Ovary (tissue), 9 donors: ENCODE results near the gene CAMKMT. TPM values are rescaled to one million over a fixed set of nuclear protein-coding genes. Genes with fewer than 3 reads are reported as not detected.

Source experiments
- DNase-seq, 5 donors: peaks; one replicate each; pipeline ENCODE4 v3.0.0-alpha.2; 2019 to 2020
- H3K27ac ChIP-seq, 2 donors: fragments of 200-600 bp; one replicate each; pipeline versions ENCODE4 v1.5.1 to v1.8.0; 2019 to 2022
- H3K27me3 ChIP-seq: fragments of 200-600 bp; one replicate; pipeline ENCODE4 v1.8.0; 2022
- H3K36me3 ChIP-seq: fragments of 200-600 bp; sonication (generic); one replicate; pipeline ENCODE4 v1.5.1; 2019
- H3K4me1 ChIP-seq: one replicate; pipeline ENCODE4 v1.8.1; 2013; ENCODE audit warnings: mild to moderate bottlenecking, moderate library complexity; ENCODE audit not compliant: insufficient read depth
- H3K4me3 ChIP-seq: fragments of 200-600 bp; sonication (generic); one replicate; pipeline ENCODE4 v1.5.1; 2017
- H3K9me3 ChIP-seq, 2 donors: fragments of 200-600 bp in 1 of 2; sonication (generic) in 1 of 2; one replicate each; pipeline versions ENCODE4 v1.5.1 to v1.8.1; 2013 to 2019; ENCODE audit warnings: mild to moderate bottlenecking in 1 of 2, moderate library complexity in 1 of 2
- CTCF ChIP-seq, 3 donors: fragments of 450-650 bp in 2 of 3; fragments of 200-600 bp in 1 of 3; IDR thresholded peaks; one replicate each; pipeline versions ENCODE4 v1.5.1 to v1.8.0; 2016 to 2022; ENCODE audit warnings: antibody characterized with exemption in 3 of 3, mild to moderate bottlenecking in 1 of 3
- EP300 ChIP-seq: sonication (generic); formaldehyde crosslinking; IDR thresholded peaks from one replicate; pipeline ENCODE4 v1.6.1; 2017; ENCODE audit warnings: antibody characterized with exemption
- POLR2A ChIP-seq: fragments of 450-650 bp; IDR thresholded peaks from one replicate; pipeline ENCODE4 v1.6.1; 2017; ENCODE audit warnings: antibody characterized with exemption, mild to moderate bottlenecking, moderate library complexity
- WGBS, 3 donors: extraction: QIAGEN DNeasy Blood & Tissue Kit in 1 of 3; methylation state at CpG; one replicate each; pipeline versions ENCODE4 v1.1.5 to v1.1.7; 2013 to 2017; 5-methylcytosine and 5-hydroxymethylcytosine counted together
- intact Hi-C, 4 donors: fragments of 100-400 bp; cut with DNase I; formaldehyde crosslinking; loops; one replicate each; pipeline versions ENCODE4 v1.11.0 to v1.15.1; 2022 to 2023
- polyA plus RNA-seq, 2 donors: library from polyadenylated mRNA; stranded (reverse); fragments of 200-250 nt in 1 of 2; fragments of 350-450 nt in 1 of 2; fragmentation: Illumina TruSeq in 1 of 2; extraction: RNeasy Lipid Tissue Mini Kit (QIAGEN cat#74804) in 1 of 2; gene quantifications; one replicate each; pipeline ENCODE4 v1.2.3, GENCODE V29; 2013 to 2014
- total RNA-seq, 7 donors: library from RNA; depleted of rRNA in 2 of 7; stranded (reverse); fragments of >200 nt in 2 of 7; fragmentation: NEBNext Ultra II Directional in 3 of 7; extraction: Animal tissue kit (Norgen Biotek cat#: 25700) in 3 of 7; gene quantifications; one replicate each; pipeline versions ENCODE4 v1.1.0 to v1.2.4, GENCODE V29; 2016 to 2023
- donor health status: DM: no; HTN: no; CAD: no; lungs with moderate emphysema.
- donor health status: DM: no; HTN: no; CAD: no.
- donor health status: Bipolar disorder and iron deficiency.
- donor health status: DM: yes; HTN: yes; CAD: no.
- donor health status: DM: no; HTN: no; CAD: no.
- donor health status: DM: yes; HTN: yes; CAD: no.

The CAMKMT gene
- total and polyA plus RNA-seq, 9 donors: 3.5 to 10.7 (median 8.9) TPM

DNA sequence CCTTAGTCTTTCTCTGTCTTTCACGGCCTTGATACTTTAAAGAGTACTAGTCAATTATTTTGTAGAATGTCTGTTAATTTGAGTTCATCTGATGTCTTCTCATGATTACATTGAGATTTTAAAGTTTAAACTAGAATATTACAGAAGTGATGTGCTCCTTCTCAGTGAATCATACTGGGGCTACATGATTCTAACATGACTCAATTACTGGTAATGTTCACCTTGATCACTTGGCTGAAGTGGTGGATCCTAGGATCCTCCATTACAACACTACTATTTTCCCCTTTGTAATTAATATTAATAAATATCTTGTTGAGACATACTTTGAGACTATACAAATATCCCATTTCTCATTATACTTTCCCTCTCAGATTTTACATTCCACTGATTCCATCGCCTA is 148.5 kb downstream of the CAMKMT start:
- Histone ChIP-seq H3K4me1 (no peaks in the 10 kb centered on the region), H3K27ac (no peak overlapping the region), H3K4me3 (no peak overlapping the region), H3K9me3 (no peaks in the 10 kb centered on the region), H3K27me3 (no peaks in the 10 kb centered on the region), H3K36me3 (no peaks in the 10 kb centered on the region)
- intact Hi-C loops: no loop called here
- no peak for DNase-seq
- TF ChIP-seq POLR2A: no peak
- no peak for TF ChIP-seq EP300
- TF ChIP-seq CTCF (IDR thresholded peaks at IDR 0.05): no peak
- 94 to 99% (median 98%) methylated on average over 2 of the region's 2 CpGs for WGBS, 3 donors

DNA sequence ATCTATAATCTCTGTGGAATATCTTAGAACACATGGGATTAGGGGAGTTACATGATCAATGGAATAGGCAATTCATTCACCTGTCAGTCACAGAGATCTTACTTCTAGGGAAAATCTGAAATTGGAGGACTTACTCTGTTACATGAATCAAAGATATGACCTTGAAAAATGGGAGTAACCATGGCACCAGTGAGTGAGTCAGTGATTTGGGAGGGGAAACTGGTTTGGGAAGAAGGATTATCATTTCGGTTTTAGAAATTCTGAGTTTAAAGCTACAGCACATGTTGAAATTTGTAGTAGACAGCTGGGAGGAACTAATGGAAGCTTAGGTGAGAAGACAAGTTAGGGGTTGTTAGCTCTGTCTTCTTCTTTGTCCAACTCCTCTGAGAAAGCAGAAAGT is 153.7 kb downstream of the CAMKMT start:
- Histone ChIP-seq H3K27me3 (no peaks in the 10 kb centered on the region), H3K4me1 (no peaks in the 10 kb centered on the region), H3K27ac (no peak overlapping the region), H3K4me3 (no peak overlapping the region), H3K36me3 (no peaks in the 10 kb centered on the region), H3K9me3 (no peaks in the 10 kb centered on the region)
- 13 to 15% (median 14%) methylated on average over 1 of the region's 1 CpG for WGBS, 3 donors
- no peak for DNase-seq
- intact Hi-C loops: no loop called here
- TF ChIP-seq CTCF (IDR thresholded peaks at IDR 0.05) (no peak), POLR2A (no peak), EP300 (no peak)

DNA sequence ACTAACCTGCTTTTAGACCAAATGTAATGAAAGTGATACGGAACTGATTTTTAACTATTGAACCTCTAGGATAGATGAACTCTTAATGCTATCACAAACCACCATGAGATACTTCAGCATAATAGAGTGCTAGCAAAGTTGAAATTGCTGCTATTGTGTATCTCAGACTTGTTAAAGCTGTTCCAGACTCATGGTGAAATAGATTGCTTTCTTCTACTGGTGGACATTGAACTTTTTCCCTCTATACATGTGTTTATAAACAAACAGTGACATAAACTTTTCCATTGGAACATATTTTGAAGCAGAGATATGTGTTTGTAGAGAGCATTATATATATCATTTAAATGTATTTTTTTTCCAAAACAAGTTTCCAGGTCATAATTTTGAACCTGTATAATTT is 157.3 kb downstream of the CAMKMT start:
- intact Hi-C loops: no loop called here
- H3K9me3 ChIP-seq: peaks cover 0 to 3% of the 10 kb centered on the region in 2 donors
- WGBS, 3 donors: 92 to 98% (median 93%) methylated on average over 1 of the region's 1 CpG

DNA sequence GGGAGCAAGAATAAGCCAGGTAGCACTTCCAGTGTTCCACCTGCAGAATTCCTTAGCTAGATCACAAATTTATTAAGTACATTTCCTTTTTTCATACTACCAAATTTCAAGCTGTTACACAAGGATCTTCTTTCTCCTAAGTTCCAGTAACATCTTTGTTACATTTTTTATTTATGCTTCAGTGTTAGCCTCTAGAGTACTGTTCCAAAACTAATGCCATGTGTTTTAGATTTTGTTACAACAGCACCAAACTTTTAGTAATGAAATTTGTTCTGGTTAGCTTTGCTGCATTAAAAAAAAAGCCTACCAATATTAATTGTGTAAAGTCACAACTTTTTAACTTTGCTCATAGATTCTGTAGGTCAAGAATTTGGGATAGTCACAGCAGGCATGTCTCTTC is 161.1 kb downstream of the CAMKMT start:
- intact Hi-C loops: no loop called here
- no peak overlapping the region for H3K27ac ChIP-seq
- H3K36me3 ChIP-seq: no peaks in the 10 kb centered on the region
- H3K4me3 ChIP-seq: no peak overlapping the region
- peaks cover 0 to 3% of the 10 kb centered on the region in 2 donors for H3K9me3 ChIP-seq
- H3K4me1 ChIP-seq: no peaks in the 10 kb centered on the region
- DNase-seq: no peak
- H3K27me3 ChIP-seq: no peaks in the 10 kb centered on the region
- TF ChIP-seq EP300 (no peak), POLR2A (no peak), CTCF (IDR thresholded peaks at IDR 0.05) (no peak)

More for the DNA sequence above, 157.3 kb downstream of the CAMKMT start:
- TF ChIP-seq CTCF (IDR thresholded peaks at IDR 0.05) (no peak), POLR2A (no peak), EP300 (no peak)
- DNase-seq: no peak
- H3K27me3 ChIP-seq: no peaks in the 10 kb centered on the region
- H3K27ac ChIP-seq: no peak overlapping the region
- no peak overlapping the region for H3K4me3 ChIP-seq
- no peaks in the 10 kb centered on the region for H3K36me3 ChIP-seq
- no peaks in the 10 kb centered on the region for H3K4me1 ChIP-seq
